Measurements from ENCODE around the gene GALNT15.

The GALNT15 gene

DNA sequence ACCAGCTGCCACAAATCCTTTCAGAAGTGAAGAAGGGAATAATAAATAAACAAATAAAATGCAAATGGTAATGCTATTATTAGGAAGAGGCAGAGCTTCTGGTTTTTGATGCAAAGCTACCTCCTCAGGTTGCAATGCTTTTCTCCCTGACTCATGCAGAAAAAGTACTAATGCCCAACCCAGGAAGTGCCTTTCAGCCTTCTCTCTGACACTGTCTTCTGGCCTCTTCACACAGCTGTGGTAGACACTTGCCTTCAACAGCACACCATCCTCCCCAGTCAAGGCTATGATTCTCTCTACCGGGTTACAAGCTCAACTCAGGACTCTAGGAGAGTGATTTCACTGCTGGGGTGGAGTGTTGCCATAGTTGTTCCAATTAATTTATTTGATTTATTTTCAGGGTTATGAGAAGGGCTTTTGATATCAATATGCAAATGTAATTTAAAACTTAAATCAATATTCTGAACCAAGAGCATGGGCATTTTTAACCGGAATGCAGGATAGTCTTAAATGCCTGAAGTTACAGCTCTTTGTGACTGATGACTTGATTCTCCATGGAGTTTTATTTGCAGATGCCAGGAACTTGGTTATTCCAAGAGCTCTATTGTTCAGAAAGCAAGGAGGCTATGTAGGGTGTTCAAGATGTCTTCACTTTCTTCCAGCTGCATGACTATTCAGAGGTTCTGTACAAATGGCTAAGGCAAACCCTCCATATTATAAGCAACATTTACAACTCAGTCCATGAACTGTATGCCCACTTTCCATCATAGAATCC is 27.1 kb upstream of the GALNT15 start:
- no peak overlapping the region for H2AFZ ChIP-seq (ENCODE audit: low read depth, low read length)
- no peaks in the 10 kb centered on the region for H3K36me3 ChIP-seq (replicated peaks; ENCODE audit: low read depth, low read length)
- no peak overlapping the region for H3K9ac ChIP-seq (ENCODE audit: low read length)
- no peaks in the 10 kb centered on the region for H3K4me1 ChIP-seq (ENCODE audit: low read length)
- H3K4me3 ChIP-seq (ENCODE audit: low read length), result no peak overlapping the region
- no peaks in the 10 kb centered on the region for H4K20me1 ChIP-seq (ENCODE audit: insufficient read depth, low read length)
- no peak overlapping the region for H3K4me2 ChIP-seq (ENCODE audit: low read length)
- H3K27me3 ChIP-seq (ENCODE audit: low read depth, low read length), result no peaks in the 10 kb centered on the region
- H3K27ac ChIP-seq (ENCODE audit: low read length), result no peak overlapping the region
- no peaks in the 10 kb centered on the region for H3K79me2 ChIP-seq (ENCODE audit: low read length)
- H3K9me3 ChIP-seq (ENCODE audit: insufficient read depth, low read length), result no peaks in the 10 kb centered on the region
- TF ChIP-seq EZH2phosphoT487 (IDR thresholded peaks at IDR 0.05; ENCODE audit: low read depth), result no peak
- TF ChIP-seq, protein P1, sequence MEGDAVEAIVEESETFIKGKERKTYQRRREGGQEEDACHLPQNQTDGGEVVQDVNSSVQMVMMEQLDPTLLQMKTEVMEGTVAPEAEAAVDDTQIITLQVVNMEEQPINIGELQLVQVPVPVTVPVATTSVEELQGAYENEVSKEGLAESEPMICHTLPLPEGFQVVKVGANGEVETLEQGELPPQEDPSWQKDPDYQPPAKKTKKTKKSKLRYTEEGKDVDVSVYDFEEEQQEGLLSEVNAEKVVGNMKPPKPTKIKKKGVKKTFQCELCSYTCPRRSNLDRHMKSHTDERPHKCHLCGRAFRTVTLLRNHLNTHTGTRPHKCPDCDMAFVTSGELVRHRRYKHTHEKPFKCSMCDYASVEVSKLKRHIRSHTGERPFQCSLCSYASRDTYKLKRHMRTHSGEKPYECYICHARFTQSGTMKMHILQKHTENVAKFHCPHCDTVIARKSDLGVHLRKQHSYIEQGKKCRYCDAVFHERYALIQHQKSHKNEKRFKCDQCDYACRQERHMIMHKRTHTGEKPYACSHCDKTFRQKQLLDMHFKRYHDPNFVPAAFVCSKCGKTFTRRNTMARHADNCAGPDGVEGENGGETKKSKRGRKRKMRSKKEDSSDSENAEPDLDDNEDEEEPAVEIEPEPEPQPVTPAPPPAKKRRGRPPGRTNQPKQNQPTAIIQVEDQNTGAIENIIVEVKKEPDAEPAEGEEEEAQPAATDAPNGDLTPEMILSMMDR (IDR thresholded peaks at IDR 0.05; ENCODE audit: low read depth, low read length), result no peak

DNA sequence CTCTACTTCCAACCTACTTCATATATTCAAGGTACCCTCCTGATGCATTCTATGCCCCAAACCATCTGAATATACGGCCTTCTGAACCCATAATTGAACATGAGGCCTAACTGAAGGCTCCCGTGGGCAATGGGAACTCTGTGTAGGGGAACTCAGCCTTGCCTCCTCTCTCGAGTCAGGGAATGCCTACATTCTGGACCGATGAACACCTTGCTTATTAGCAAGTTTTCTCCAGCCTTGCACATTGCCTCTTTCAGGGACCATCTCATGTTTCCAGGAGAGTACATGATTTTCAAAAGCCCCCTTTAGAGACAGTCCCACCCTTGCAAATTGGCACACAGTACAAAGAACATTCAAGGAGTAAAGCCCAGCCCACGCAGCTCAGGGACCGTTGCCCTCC is 26.3 kb upstream of the GALNT15 start:
- Histone ChIP-seq H4K20me1 (ENCODE audit: insufficient read depth, low read length) (no peaks in the 10 kb centered on the region), H3K4me1 (ENCODE audit: low read length) (no peaks in the 10 kb centered on the region), H3K4me3 (ENCODE audit: low read length) (no peak overlapping the region), H3K27me3 (ENCODE audit: low read depth, low read length) (no peaks in the 10 kb centered on the region), H3K79me2 (ENCODE audit: low read length) (no peaks in the 10 kb centered on the region), H3K36me3 (replicated peaks; ENCODE audit: low read depth, low read length) (no peaks in the 10 kb centered on the region), H3K4me2 (ENCODE audit: low read length) (no peak overlapping the region), H3K9ac (ENCODE audit: low read length) (no peak overlapping the region), H3K9me3 (ENCODE audit: insufficient read depth, low read length) (peaks cover 4% of the 10 kb centered on the region; the same call in 1 of the 2 replicates), H2AFZ (ENCODE audit: low read depth, low read length) (no peak overlapping the region), H3K27ac (ENCODE audit: low read length) (no peak overlapping the region)
- TF ChIP-seq, protein P1 (IDR thresholded peaks at IDR 0.05; ENCODE audit: low read depth, low read length), result no peak
- no peak for TF ChIP-seq EZH2phosphoT487 (IDR thresholded peaks at IDR 0.05; ENCODE audit: low read depth)

DNA sequence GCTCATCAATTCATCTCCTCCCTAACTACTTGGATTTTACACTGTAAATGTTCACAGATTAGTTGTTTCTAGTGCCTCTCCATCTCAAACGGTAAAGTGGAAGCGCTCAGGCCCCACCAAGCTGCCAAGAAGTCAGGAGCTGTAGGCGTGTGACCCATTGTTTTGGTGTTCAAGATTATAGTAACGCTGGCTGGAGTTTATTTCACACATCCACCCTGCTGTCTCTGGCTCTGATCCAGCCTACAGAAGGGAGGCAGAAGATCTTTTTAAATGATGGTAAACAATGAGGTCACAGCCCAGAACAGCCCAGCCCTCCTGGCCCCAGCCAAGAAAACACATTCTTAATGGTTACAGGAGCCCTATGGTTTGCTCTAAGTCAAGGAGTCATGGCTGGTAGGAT is 25.7 kb upstream of the GALNT15 start:
- H3K9me3 ChIP-seq (ENCODE audit: insufficient read depth, low read length), result peaks cover 4% of the 10 kb centered on the region; the same call in 1 of the 2 replicates
- no peaks in the 10 kb centered on the region for H4K20me1 ChIP-seq (ENCODE audit: insufficient read depth, low read length)
- no peaks in the 10 kb centered on the region; the same call in 1 of the 2 replicates for H3K27me3 ChIP-seq (ENCODE audit: low read depth, low read length)
- H3K4me1 ChIP-seq (ENCODE audit: low read length), result no peaks in the 10 kb centered on the region
- TF ChIP-seq EZH2phosphoT487 (IDR thresholded peaks at IDR 0.05; ENCODE audit: low read depth), result no peak
- TF ChIP-seq, protein P1 (IDR thresholded peaks at IDR 0.05; ENCODE audit: low read depth, low read length), result no peak
- H3K36me3 ChIP-seq (replicated peaks; ENCODE audit: low read depth, low read length), result no peaks in the 10 kb centered on the region
- H2AFZ ChIP-seq (ENCODE audit: low read depth, low read length), result no peak overlapping the region
- H3K27ac ChIP-seq (ENCODE audit: low read length), result no peak overlapping the region
- H3K9ac ChIP-seq (ENCODE audit: low read length), result no peak overlapping the region
- H3K4me3 ChIP-seq (ENCODE audit: low read length), result no peak overlapping the region
- no peaks in the 10 kb centered on the region for H3K79me2 ChIP-seq (ENCODE audit: low read length)
- H3K4me2 ChIP-seq (ENCODE audit: low read length), result no peak overlapping the region

DNA sequence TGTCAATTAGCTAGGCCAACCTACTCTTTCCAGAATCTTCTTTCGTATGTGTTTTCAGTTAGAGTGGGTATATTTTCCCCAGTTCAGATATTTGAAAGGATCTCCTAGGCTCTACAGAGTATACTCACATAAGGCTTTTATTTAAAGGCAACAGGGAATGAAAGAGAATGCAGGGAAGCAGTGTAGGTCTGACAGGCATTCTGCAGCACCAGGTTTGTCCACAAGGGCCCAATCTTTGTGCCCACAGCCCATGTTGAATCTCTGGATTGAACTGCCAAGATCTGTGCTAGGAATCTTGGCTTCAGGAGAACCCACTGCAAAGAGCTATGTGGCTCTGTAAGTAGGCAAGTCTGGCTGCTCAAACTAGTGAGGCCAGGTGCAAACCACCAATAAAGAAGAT is 24.2 kb upstream of the GALNT15 start:
- Histone ChIP-seq H3K4me3 (ENCODE audit: low read length) (no peak overlapping the region), H3K36me3 (replicated peaks; ENCODE audit: low read depth, low read length) (no peaks in the 10 kb centered on the region), H2AFZ (ENCODE audit: low read depth, low read length) (no peak overlapping the region), H3K79me2 (ENCODE audit: low read length) (no peaks in the 10 kb centered on the region), H3K27ac (ENCODE audit: low read length) (no peak overlapping the region), H3K4me2 (ENCODE audit: low read length) (no peak overlapping the region), H3K9me3 (ENCODE audit: insufficient read depth, low read length) (peaks cover 4% of the 10 kb centered on the region; the same call in 1 of the 2 replicates), H4K20me1 (ENCODE audit: insufficient read depth, low read length) (no peaks in the 10 kb centered on the region), H3K27me3 (ENCODE audit: low read depth, low read length) (peaks cover 4% of the 10 kb centered on the region; the same call in 1 of the 2 replicates), H3K4me1 (ENCODE audit: low read length) (no peaks in the 10 kb centered on the region), H3K9ac (ENCODE audit: low read length) (no peak overlapping the region)
- no peak for TF ChIP-seq EZH2phosphoT487 (IDR thresholded peaks at IDR 0.05; ENCODE audit: low read depth)
- TF ChIP-seq, protein P1 (IDR thresholded peaks at IDR 0.05; ENCODE audit: low read depth, low read length), result no peak
